Activated CD4-positive, alpha-beta T cell treated with anti-CD3 and anti-CD28 coated beads, Interleukin-2, Interleukin-6, amounts not matched to agents 100 ng/mL and 50 ng/mL, durations not matched to agents 16 hours and 8 hours (primary cell): ENCODE results near the gene BCAR3.
"Not testable (repeated sequence)": the region's sequence is repeated elsewhere in the genome, so short reads cannot be mapped to it uniquely, and the experiment has no call there.

Source experiments
- DNase-seq: peaks from one replicate; pipeline ENCODE4 v3.0.0-alpha.2; 2020

Gene BCAR3

DNA sequence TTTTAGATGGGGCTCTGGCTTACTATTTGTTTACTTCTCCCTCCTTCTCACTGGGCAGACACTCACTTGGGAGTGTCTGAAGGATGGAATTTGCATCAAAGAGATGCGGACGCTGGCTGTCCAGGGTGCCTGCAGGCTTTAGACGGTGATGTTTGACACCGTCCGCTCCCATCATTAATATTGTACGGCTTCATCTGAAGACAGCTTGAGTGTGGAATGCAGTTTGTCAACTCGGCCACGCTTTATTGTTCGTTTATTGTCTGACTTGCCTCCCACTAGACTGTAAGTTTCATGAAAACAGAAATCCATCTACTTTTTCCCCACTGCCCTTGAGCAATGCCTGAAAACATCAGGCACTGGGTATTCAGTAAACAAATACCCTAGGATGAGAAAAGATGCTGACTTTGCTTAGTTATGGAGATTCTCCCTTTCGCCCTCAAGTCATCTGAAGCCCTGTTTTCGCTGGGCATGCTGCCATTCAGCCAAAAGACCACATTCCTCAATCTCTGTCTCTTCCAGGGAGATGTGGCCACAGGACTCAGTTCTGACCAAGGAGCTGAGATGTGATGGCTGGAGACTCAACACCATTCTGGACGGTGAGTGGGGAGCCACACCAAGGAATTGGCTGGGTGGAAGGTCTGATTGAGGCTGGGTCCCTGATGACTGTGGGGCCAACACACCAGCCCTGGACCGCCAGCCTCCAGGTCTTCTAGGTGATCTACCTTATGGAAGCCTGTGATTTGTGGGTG, 87.6 kb downstream of the BCAR3 start:
- DNase-seq, result no peak

GRCh38 chr1:93592551-93592949, 89.1 kb downstream of the BCAR3 start:
- DNase-seq, result no peak

GRCh38 chr1:93591676-93592550, 89.7 kb downstream of the BCAR3 start:
- DNase-seq, result no peak

- DNase-seq, result not testable (repeated sequence)
These were observed 90.4 kb downstream of the BCAR3 start for GRCh38 chr1:93591291-93591675.

DNA sequence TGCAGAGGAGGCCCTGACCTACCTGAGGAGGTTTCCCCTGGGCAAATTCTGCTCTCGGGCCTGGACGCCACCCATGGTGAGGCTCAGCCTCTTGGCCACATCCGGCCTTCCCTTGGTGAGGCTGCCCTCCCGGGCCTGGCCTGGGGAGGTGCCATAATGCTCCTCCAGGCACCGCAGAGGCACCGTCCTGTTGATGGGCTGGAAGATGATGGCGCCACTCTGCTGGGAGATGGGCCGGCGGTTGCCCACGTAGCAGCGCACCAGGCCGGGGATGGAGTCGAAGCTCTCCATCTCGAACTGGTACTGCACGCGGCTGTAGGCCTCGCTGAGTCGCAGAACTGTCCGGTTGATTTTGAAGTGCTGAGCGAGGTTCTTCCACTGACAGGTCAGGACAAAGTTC, 92.7 kb downstream of the BCAR3 start:
- no peak for DNase-seq

DNA sequence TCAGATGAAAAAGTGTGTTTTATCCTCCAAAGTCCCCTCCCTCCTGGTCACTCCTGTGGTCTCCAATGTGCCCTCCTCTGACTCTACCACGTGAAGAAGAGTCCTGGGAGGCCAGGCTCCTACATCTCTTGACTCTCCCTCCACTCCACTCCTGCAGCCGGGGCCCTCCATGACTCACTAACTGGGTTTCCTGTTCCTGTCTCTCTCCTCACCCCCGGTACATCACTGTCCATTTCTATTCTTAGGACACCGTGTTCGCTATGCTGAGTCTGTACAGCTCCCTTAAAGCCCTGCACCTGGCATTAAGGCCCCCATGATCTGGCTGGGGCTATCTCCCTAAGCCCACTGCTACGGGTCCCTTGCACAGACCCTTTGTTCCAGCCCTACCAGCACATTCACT, 93.4 kb downstream of the BCAR3 start:
- DNase-seq, result peak; percentile 12

GRCh38 chr1:93587354-93587753, 94.3 kb downstream of the BCAR3 start:
- no peak for DNase-seq

GRCh38 chr1:93585059-93585966, 96.3 kb downstream of the BCAR3 start:
- no peak for DNase-seq

DNA sequence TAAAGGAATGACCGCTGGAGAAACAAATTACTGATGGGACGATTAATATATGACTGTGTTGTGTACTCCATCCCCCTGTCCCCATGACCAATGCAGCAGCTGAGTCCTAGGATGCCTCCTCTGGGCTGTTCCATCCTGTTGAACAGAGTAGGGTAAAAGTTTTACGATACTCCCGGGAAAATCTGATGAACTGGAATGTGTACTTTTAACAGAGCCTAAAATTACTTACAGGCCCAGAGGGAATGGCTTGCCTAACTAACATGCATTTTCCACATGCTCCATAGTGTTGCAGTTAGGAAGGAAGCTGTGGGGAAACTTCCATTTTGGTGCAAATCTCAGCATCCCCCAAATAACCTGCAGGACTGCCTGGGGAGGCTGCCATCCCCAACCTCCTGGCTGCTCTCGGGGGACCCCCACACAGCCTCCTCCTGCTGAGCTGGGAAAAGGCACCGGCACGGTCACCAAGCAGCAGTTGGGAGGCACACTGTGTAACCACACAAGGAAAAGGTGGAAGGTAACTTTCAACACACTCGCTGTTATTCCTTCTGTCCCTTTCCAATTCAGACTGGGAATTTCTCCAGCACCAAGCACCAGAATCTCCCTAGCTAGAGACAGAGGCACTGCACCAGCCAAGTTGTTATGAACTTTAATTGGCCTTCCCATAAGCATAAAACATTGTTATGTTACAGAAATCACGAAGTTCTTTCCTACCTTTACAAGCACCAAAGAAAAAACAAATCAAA, 97.2 kb downstream of the BCAR3 start:
- DNase-seq, result no peak

- DNase-seq, result no peak
These were observed 99.5 kb downstream of the BCAR3 start for GRCh38 chr1:93581917-93582850.

- no peak for DNase-seq
These were observed 101.7 kb downstream of the BCAR3 start for GRCh38 chr1:93579891-93580290.

- DNase-seq, result no peak
These were observed 102.5 kb downstream of the BCAR3 start for GRCh38 chr1:93578911-93579825.

- no peak for DNase-seq
These were observed 103.2 kb downstream of the BCAR3 start for GRCh38 chr1:93578433-93578830.

DNA sequence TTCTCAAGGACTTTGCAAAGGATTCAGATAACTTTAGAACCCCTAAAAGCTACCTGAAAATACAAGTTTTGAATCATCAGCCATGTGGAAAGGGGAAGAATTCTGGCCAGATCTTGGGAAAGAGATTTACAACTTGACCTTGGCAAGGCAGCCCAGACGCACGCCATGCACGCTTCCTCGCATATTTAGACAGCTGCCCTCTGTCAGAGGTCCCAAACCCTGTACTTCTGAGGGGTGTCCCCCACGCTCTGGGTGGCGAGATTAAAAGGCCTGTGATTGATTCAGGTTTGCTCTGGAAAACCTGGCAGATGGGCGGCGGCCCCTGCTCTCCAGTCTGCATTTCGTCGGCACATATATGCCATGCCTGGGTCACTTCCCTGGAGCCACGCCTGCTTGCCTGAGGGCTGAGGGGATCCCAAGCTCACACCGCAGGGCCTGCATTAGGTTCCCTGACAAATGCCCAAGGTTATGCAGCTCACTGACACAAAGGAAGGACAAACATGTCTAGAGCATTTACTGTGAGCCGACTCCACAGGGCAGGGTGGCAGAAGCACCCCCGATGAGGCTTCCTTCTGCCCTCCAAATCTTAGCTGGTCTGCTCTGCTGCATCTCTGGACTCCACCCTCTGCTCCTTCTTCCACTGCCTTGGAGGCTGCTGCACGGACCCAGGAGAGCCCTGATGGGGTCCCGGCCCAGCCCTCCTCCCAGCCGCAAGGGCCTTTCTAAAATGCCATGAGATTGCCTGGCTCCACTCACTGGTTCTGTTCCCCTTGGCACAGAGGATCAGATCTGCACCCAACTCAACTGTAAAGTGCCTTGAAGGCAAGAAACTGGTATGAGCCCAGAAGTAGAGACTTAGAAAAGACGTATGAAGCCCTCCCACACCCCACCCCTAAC, 103.9 kb downstream of the BCAR3 start:
- DNase-seq, result no peak

- no peak for DNase-seq
These were observed 104.9 kb downstream of the BCAR3 start for GRCh38 chr1:93576746-93577145.

- no peak for DNase-seq
These were observed 105.3 kb downstream of the BCAR3 start for GRCh38 chr1:93576346-93576745.

DNA sequence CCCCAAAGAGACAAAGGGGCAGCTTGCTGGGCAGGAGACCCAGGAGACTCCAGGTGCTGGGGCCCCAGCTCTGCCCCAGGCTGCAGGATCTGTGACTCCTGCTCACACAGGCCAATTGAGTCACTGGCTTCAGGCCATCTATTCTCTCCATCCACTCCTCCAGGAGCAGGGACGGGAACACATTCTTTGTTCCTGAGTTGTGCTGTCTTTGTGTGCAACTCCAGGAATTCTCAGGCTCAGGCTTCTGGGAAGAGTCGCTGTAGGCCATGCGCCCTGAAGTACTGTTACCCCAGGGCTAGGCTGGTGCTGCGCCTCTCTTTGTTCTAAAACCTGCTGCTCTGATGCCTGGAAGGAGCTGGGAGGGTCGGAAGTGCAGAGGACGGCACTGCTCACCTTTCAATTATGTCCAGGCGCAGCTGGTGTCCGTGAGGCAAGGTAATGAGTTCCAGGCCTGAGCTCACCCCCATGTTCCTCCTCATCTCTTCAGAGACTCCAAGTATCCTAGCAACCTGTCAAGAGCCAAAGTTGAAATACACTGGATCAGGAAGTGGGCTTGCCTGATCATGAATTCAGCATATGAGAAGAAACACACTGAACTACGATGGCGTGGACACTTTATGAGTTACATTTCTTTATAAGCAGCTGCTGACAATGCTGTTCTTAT, 105.9 kb downstream of the BCAR3 start:
- no peak for DNase-seq

GRCh38 chr1:93574991-93575390, 106.6 kb downstream of the BCAR3 start:
- no peak for DNase-seq
